ENCODE results near the gene HSF5. TPM values are rescaled to one million over a fixed set of nuclear protein-coding genes. Genes with fewer than 3 reads are reported as not detected.

Gene HSF5
- total and polyA plus RNA-seq, 2 donors (not counting 3 experiments of a cell fraction or from before 2014, with no cell fraction given): 0.03 TPM; not detected in 1

DNA sequence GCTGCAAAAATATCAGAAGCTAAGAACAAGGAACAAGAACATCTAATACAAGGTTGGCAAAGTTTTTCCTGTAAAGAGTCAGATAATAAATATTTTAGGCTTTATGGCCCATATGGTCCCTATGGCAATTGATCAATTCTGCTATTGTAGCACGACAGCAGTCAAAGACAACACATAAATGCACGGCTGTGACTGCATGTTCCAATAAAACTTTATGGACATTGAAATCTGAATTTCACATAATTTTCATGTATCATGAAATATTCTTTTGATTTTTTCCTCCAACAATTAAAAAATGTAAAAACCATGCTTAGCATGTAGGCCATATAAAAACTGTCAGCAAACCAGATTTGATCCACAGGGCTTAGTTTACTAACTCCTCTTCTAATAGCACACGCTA, 60.4 kb downstream of the HSF5 start:
- H3K27me3 ChIP-seq (ENCODE audit: control insufficient read depth in 2 of 2, insufficient read depth in 2 of 2, low read length in 2 of 2): no peaks in the 10 kb centered on the region
- no peaks in the 10 kb centered on the region for H3K36me3 ChIP-seq (ENCODE audit: control insufficient read depth in 2 of 2, extremely low read depth in 1 of 2, insufficient read depth in 2 of 2, low read length in 2 of 2)
- intact Hi-C loops (cut with micrococcal nuclease) (no loop called here), dilution Hi-C loops (cut with MboI; ENCODE audit: extremely low pct_ligation_motif_present, low sequenced_read_pairs) (no loop called here)
- H3K9me1 ChIP-seq (replicated peaks; ENCODE audit: control insufficient read depth, extremely low read depth, insufficient read depth, low read length): no peaks in the 10 kb centered on the region
- no peak overlapping the region for H3K9ac ChIP-seq (replicated peaks; ENCODE audit: extremely low read depth, insufficient read depth, low read length)
- no peak overlapping the region for H3K4me3 ChIP-seq (replicated peaks in 1 of 3; ENCODE audit: insufficient read depth in 1 of 3, low read depth in 1 of 3, low read length in 3 of 3)
- no peaks in the 10 kb centered on the region for H3K79me2 ChIP-seq (ENCODE audit: control insufficient read depth, insufficient read depth, low read length)
- H3K9me3 ChIP-seq (replicated peaks; ENCODE audit: control insufficient read depth, insufficient read depth, low read length): no peaks in the 10 kb centered on the region
- no peaks in the 10 kb centered on the region for H4K20me1 ChIP-seq (replicated peaks; ENCODE audit: control insufficient read depth, extremely low read depth, insufficient read depth, low read length)
- ChIA-PET POLR2A (no interaction called here), CTCF (interaction anchor here (1.2 to 3.8 kb wide), 2 partner anchors 11 to 110 kb away, joined by 5 to 20 read pairs; partner anchors contain the start of gene RNF43)
- H3K4me1 ChIP-seq (ENCODE audit: control insufficient read depth, extremely low read depth, insufficient read depth, low read length): no peaks in the 10 kb centered on the region
- DNase-seq (ENCODE audit: low read depth, low spot score) (no peak), FAIRE-seq (no peak)
- H2AFZ ChIP-seq (ENCODE audit: low read depth, low read length): no peak overlapping the region
- H3K27ac ChIP-seq (ENCODE audit: insufficient read depth, low read depth, low read length): no peak overlapping the region
- no peak for TF ChIP-seq FOS (IDR thresholded peaks at IDR 0.05; ENCODE audit: borderline replicate concordance, insufficient read depth, low read length)
- no peak for TF ChIP-seq POLR2A (IDR thresholded peaks at IDR 0.05; ENCODE audit: low read depth, low read length)
- TF ChIP-seq, protein P1, sequence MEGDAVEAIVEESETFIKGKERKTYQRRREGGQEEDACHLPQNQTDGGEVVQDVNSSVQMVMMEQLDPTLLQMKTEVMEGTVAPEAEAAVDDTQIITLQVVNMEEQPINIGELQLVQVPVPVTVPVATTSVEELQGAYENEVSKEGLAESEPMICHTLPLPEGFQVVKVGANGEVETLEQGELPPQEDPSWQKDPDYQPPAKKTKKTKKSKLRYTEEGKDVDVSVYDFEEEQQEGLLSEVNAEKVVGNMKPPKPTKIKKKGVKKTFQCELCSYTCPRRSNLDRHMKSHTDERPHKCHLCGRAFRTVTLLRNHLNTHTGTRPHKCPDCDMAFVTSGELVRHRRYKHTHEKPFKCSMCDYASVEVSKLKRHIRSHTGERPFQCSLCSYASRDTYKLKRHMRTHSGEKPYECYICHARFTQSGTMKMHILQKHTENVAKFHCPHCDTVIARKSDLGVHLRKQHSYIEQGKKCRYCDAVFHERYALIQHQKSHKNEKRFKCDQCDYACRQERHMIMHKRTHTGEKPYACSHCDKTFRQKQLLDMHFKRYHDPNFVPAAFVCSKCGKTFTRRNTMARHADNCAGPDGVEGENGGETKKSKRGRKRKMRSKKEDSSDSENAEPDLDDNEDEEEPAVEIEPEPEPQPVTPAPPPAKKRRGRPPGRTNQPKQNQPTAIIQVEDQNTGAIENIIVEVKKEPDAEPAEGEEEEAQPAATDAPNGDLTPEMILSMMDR (IDR thresholded peaks at IDR 0.05; ENCODE audit: extremely low read depth in 1 of 2, insufficient read depth in 1 of 2, low read depth in 1 of 2, low read length in 2 of 2): no peak
- TF ChIP-seq MYC (IDR thresholded peaks at IDR 0.05; ENCODE audit: low read depth, low read length): no peak
- no peak for TF ChIP-seq GATA2 (IDR thresholded peaks at IDR 0.05; ENCODE audit: insufficient read depth, insufficient read length, low read depth, low read length)
- TF ChIP-seq, protein P2, sequence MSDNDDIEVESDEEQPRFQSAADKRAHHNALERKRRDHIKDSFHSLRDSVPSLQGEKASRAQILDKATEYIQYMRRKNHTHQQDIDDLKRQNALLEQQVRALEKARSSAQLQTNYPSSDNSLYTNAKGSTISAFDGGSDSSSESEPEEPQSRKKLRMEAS (IDR thresholded peaks at IDR 0.05; ENCODE audit: insufficient read depth, insufficient read length): no peak
- no peak for TF ChIP-seq JUN (IDR thresholded peaks at IDR 0.05; ENCODE audit: borderline replicate concordance, insufficient read depth, insufficient read length, low read depth)
- TF ChIP-seq POLR2AphosphoS5 (IDR thresholded peaks at IDR 0.05; ENCODE audit: insufficient read depth, low read depth, low read length): no peak
- no peak for TF ChIP-seq EZH2 (IDR thresholded peaks at IDR 0.05; ENCODE audit: borderline replicate concordance, low read depth, low read length, severe bottlenecking)
- BruUV-seq (replicated peaks): no TSS peak
- no peak overlapping the region for H3K4me2 ChIP-seq (ENCODE audit: insufficient read depth, low read length)
